A549 treated with dexamethasone at 1 μM for 4 hours (cell line): ENCODE data around the gene MBD6. TPM values are rescaled to one million over a fixed set of nuclear protein-coding genes. Genes with fewer than 3 reads are reported as not detected.

Experiments
- total RNA-seq: library from RNA; stranded (reverse); fragments of 200-300 nt; extraction: Qiagen RNA extraction; gene quantifications from 5 replicates; pipeline ENCODE4 v1.2.3, GENCODE V29; 2022

The MBD6 gene
- total RNA-seq: 13.4 to 31.3 TPM (median 28.0 TPM) in 5 replicates

DNA sequence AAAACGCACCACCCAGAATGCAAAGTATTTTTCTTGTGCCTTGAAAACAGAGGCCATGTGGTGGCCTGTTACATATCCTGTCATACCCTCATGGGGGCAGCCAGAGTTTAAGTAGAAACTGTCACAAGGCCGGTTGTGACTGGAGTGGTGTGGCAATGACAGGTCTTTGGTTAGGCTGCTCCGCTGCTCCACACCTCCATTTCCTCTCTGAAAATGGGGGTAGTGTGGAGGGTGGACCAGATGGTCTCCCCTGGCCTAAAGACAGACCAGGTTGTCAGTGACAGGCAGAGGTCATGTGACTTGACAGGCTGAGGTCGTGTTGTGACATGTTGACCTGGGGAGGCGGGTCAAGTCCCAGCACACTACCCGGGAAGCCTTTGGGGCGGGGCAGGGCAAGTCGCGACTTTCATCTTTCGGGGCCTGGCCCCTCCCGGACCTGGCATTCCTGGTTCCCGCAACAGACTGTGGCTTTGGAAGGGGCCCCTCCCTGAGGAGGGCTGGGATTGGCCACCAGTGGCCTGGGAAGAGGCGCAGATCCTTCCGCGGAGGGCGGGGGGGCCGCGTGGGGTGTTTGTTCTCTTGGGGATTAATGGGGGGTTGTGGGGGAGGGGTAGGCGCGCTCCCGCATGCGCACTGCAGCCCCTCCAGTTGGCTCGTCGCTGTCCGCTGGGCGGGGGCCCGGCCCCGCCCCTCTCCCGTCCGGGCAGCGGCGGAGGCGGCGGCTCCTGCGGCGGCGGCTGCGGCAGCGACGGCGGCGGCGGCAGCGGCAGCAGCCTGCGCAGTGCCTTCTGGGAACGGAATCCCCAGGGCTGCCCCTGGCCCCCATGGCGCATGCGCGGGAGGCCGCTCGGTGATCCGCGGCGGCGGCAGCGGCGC, at the start of gene MBD6:
Gene MBD6, plus strand, starts transcription at position 814 of the 876 bp plus-strand sequence. CDS start 1,480 bp downstream, outside the sequence.

GRCh38 chr12:57479376-57480115, 43.1 kb upstream of the MBD6 start, which contains the start of gene ARHGAP9:
TSS of gene ARHGAP9 (minus strand) at chr12:57479866. CDS start at chr12:57479406, 460 bp downstream.

DNA sequence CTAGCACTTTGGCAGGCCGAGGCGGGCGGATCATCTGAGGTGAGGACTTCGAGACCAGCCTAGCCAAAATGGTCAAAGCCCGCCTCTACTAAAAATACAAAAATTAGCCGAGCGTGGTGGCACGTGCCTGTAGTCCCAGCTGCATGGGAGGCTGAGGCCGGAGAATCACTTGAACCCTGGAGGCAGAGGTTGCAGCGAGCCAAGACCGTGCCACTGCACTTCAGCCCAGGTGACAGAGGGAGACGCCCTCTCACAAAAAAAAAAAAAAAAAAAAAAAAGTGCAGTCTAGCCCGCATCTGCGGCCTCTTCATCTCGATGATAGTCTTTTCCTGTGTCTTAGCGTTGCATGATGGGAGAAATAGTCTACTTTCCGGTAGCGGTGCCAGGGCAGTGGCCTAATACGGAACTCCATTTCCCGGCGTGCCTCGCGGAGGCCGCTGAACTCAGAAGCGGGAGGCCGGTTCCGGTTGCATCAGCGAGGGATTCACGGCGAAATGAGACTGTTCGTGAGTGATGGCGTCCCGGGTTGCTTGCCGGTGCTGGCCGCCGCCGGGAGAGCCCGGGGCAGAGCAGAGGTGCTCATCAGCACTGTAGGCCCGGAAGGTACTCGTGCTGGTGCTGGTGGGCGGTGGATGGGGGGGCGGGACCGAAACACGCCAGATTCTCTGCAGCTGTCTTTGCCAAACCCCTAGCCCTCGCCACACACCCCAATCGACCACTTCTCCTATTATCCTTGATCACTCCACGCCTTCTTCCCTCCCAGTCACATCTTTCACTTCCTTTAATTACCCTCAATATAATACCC, 34.8 kb upstream of the MBD6 start, which contains the start of gene MARS1:
Gene MARS1, plus strand, starts transcription at position 472 of the 805 bp plus-strand sequence. Its CDS starts 23 bp downstream, at position 495.

GRCh38 chr12:57520053-57520818, 2.4 kb upstream of the MBD6 start, which contains the start of gene DDIT3:
TSS of gene DDIT3 (minus strand) at chr12:57520514. CDS start at chr12:57517406, 3,108 bp downstream.

GRCh38 chr12:57546438-57547287, 24.0 kb downstream of the MBD6 start, which contains the start of gene DCTN2:
TSS of gene DCTN2 (minus strand) at chr12:57547192. CDS start at chr12:57547063, 129 bp downstream.

GRCh38 chr12:57549909-57550640, 27.5 kb downstream of the MBD6 start, which contains the start of gene KIF5A:
TSS of gene KIF5A (plus strand) at chr12:57550044. CDS start at chr12:57550272, 228 bp downstream.

Other genes starting within 250 kb of the MBD6 start
- 7.2 to 11.9 TPM (median 8.5 TPM) in 5 replicates for gene R3HDM2, start 91.8 kb upstream of the MBD6 start, total RNA-seq
- gene INHBC, start 88.0 kb upstream of the MBD6 start, total RNA-seq: not detected in 5 replicates
- gene INHBE, start 67.5 kb upstream of the MBD6 start, total RNA-seq: 0.04 to 0.13 TPM (median 0.10 TPM) in 4 of 5 replicates, not detected in the other
- 4.5 to 7.8 TPM (median 5.9 TPM) in 5 replicates for gene GLI1, start 63.0 kb upstream of the MBD6 start, total RNA-seq
- 0.33 to 0.72 TPM (median 0.43 TPM) in 5 replicates for gene ARHGAP9, start 43.0 kb upstream of the MBD6 start, total RNA-seq
- gene MARS1, start 34.8 kb upstream of the MBD6 start, total RNA-seq: 152 to 199 TPM (median 172 TPM) in 5 replicates
- 18.6 to 26.8 TPM (median 23.9 TPM) in 5 replicates for gene DDIT3, start 2.3 kb upstream of the MBD6 start, total RNA-seq
- 135 to 153 TPM (median 150 TPM) in 5 replicates for gene DCTN2, start 24.4 kb downstream of the MBD6 start, total RNA-seq
- 0.12 to 0.27 TPM (median 0.20 TPM) in 5 replicates for gene KIF5A, start 27.2 kb downstream of the MBD6 start, total RNA-seq
- gene PIP4K2C, start 68.4 kb downstream of the MBD6 start, total RNA-seq: 40.6 to 46.9 TPM (median 42.6 TPM) in 5 replicates
- gene DTX3, start 82.0 kb downstream of the MBD6 start, total RNA-seq: 13.3 to 18.8 TPM (median 15.9 TPM) in 5 replicates
- 4.0 to 6.5 TPM (median 5.0 TPM) in 5 replicates for gene ARHGEF25, start 88.6 kb downstream of the MBD6 start, total RNA-seq
- 26.3 to 45.0 TPM (median 42.0 TPM) in 5 replicates for gene B4GALNT1, start 110.4 kb downstream of the MBD6 start, total RNA-seq
- gene OS9, start 171.3 kb downstream of the MBD6 start, total RNA-seq: 114 to 122 TPM (median 117 TPM) in 5 replicates
- gene AGAP2, start 215.9 kb downstream of the MBD6 start, total RNA-seq: 0.11 to 0.19 TPM (median 0.14 TPM) in 5 replicates
- 16.3 to 18.5 TPM (median 17.8 TPM) in 5 replicates for gene TSPAN31, start 222.2 kb downstream of the MBD6 start, total RNA-seq
- 209 to 255 TPM (median 221 TPM) in 5 replicates for gene CDK4, start 229.5 kb downstream of the MBD6 start, total RNA-seq
- 4.8 to 8.4 TPM (median 7.3 TPM) in 5 replicates for gene MARCHF9, start 232.3 kb downstream of the MBD6 start, total RNA-seq
- 1.2 to 2.9 TPM (median 2.2 TPM) in 5 replicates for gene CYP27B1, start 244.3 kb downstream of the MBD6 start, total RNA-seq
- 45.8 to 54.8 TPM (median 50.4 TPM) in 5 replicates for gene METTL1, start 249.3 kb downstream of the MBD6 start, total RNA-seq
- gene EEF1AKMT3, start 249.8 kb downstream of the MBD6 start, total RNA-seq: 4.7 to 6.4 TPM (median 5.5 TPM) in 5 replicates